GM12891 (cell line): ENCODE measurements around the gene HOXB13.

Source experiments
- POLR2A ChIP-seq: IDR thresholded peaks from 2 replicates; pipeline ENCODE4 v1.6.1; 2011; ENCODE audit warnings: low read depth, low read length, control low read depth
- POLR2AphosphoS5 ChIP-seq: IDR thresholded peaks from 2 replicates; pipeline ENCODE4 v1.6.1; 2011; ENCODE audit warnings: low read depth, low read length, control low read depth
- POU2F2 ChIP-seq: IDR thresholded peaks from 2 replicates; pipeline ENCODE4 v1.6.1; 2011; ENCODE audit warnings: low read depth, mild to moderate bottlenecking, control low read depth, low read length, moderate library complexity
- SPI1 ChIP-seq: IDR thresholded peaks from 2 replicates; pipeline ENCODE4 v1.6.1; 2011; ENCODE audit warnings: low read depth, low read length, control low read depth
- TAF1 ChIP-seq: IDR thresholded peaks from 2 replicates; pipeline ENCODE4 v1.6.1; 2011; ENCODE audit warnings: low read depth, low read length, control low read depth

DNA sequence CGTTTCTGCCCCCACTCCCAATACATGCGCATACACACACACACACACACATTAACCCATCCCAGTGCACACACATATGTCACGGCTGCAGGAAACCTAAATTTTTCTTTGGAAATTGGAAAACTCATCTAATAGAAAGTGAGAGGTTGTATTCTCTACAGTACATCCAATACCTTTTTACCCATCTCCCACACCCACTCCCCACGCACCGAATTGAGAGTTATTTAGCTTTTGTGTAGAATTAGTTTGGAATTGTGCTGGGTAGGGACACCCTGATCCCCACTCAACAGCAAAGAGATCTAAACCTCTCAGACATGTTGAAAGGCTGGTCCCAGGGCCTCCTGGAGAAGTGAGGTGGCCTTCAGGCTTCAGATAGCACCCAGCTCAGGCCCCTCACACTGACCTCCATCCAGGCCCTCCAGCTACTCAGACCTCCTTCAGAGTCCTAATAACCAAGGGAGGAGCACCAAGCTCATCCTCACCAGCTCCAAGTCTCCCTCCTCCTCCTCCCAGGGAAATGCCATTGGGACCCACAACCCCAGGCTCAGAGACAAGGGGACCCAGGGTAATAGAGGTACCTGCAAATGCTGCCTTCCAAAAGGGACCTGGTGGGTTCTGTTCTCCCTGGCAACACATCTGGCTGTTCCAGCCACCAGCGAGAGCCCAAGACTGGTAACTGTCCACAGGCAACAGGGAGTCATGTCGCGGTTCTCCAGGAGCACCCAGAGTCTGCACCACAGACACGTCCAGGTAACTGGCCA lies 955 bp downstream of the HOXB13 start:
- no peak for TF ChIP-seq POLR2AphosphoS5
- no peak for TF ChIP-seq TAF1
- no peak for TF ChIP-seq POLR2A
- TF ChIP-seq SPI1, result no peak
- TF ChIP-seq POU2F2, result no peak
